ENCODE measurements around the gene SYAP1. TPM values are rescaled to one million over a fixed set of nuclear protein-coding genes. Genes with fewer than 3 reads are reported as not detected.
A peak's percentile ranks its signal among the peaks of the same experiment; 100 is the strongest.

SYAP1 gene
- polyA plus RNA-seq, 4 donors: 17.6 to 38.4 (median 26.7) TPM

DNA sequence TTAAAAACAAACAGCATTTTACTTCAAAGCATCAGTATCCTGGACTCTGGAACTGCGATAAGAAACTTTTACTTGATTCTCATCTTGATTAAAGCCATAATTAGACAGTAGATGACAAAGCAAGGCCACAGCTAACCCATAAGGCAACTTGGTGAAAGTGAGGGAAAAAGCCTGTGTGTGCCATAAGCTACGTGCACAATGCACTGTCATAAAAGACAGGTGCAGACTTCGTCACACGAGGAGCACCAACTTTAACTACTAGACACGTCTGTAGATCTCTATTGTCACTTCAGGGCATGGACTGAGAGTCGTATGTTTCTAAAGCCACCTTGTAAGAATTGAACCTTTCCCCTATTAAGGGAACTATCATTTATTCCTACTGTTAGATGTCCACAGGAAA, 20.0 kb upstream of the SYAP1 start:
- DNase-seq (no peak), FAIRE-seq (no peak)
- WGBS, 3 donors: 18 to 66% (median 42%) methylated on average over 6 of the region's 6 CpGs
- H3K27ac ChIP-seq (ENCODE audit: low read depth in 1 of 3, low read length in 2 of 3): no peak overlapping the region
- H3K4me1 ChIP-seq (ENCODE audit: control insufficient read depth in 3 of 3, insufficient read depth in 2 of 3, low read depth in 1 of 3, low read length in 2 of 3): no peaks in the 10 kb centered on the region
- no peaks in the 10 kb centered on the region for H3K9me3 ChIP-seq (ENCODE audit: control insufficient read depth in 2 of 2, insufficient read depth in 1 of 2, low read depth in 1 of 2, low read length in 1 of 2)
- no peaks in the 10 kb centered on the region for H3K27me3 ChIP-seq (ENCODE audit: control insufficient read depth in 3 of 3, insufficient read depth in 3 of 3, low read length in 3 of 3)
- peaks cover 0 to 20% (median 0%) of the 10 kb centered on the region in 3 donors for H3K36me3 ChIP-seq (ENCODE audit: control insufficient read depth in 3 of 3, insufficient read depth in 2 of 3, low read depth in 1 of 3, low read length in 3 of 3)
- H3K4me3 ChIP-seq (ENCODE audit: low read depth in 1 of 3, low read length in 3 of 3): no peak overlapping the region

GRCh38 chrX:16700734-16701133, 18.7 kb upstream of the SYAP1 start:
- no peak for FAIRE-seq
- Histone ChIP-seq H3K9me3 (ENCODE audit: control insufficient read depth in 2 of 2, insufficient read depth in 1 of 2, low read depth in 1 of 2, low read length in 1 of 2) (no peaks in the 10 kb centered on the region), H3K4me1 (ENCODE audit: control insufficient read depth in 3 of 3, insufficient read depth in 2 of 3, low read depth in 1 of 3, low read length in 2 of 3) (no peaks in the 10 kb centered on the region), H3K4me3 (ENCODE audit: low read depth in 1 of 3, low read length in 3 of 3) (no peak overlapping the region), H3K36me3 (ENCODE audit: control insufficient read depth in 3 of 3, insufficient read depth in 2 of 3, low read depth in 1 of 3, low read length in 3 of 3) (peaks cover 0 to 19% (median 0%) of the 10 kb centered on the region in 3 donors), H3K27ac (ENCODE audit: low read depth in 1 of 3, low read length in 2 of 3) (no peak overlapping the region), H3K27me3 (ENCODE audit: control insufficient read depth in 3 of 3, insufficient read depth in 3 of 3, low read length in 3 of 3) (no peaks in the 10 kb centered on the region)
- DNase-seq: no peak
- WGBS, 3 donors: 55 to 80% (median 63%) methylated on average over 2 of the region's 2 CpGs

GRCh38 chrX:16702700-16703599, 16.5 kb upstream of the SYAP1 start:
- peak; percentile 1 to 75 for DNase-seq
- Histone ChIP-seq H3K9me3 (ENCODE audit: control insufficient read depth in 2 of 2, insufficient read depth in 1 of 2, low read depth in 1 of 2, low read length in 1 of 2) (no peaks in the 10 kb centered on the region), H3K27ac (ENCODE audit: low read depth in 1 of 3, low read length in 2 of 3) (no peak overlapping the region), H3K36me3 (ENCODE audit: control insufficient read depth in 3 of 3, insufficient read depth in 2 of 3, low read depth in 1 of 3, low read length in 3 of 3) (peaks cover 0 to 13% (median 0%) of the 10 kb centered on the region in 3 donors), H3K4me1 (ENCODE audit: control insufficient read depth in 3 of 3, insufficient read depth in 2 of 3, low read depth in 1 of 3, low read length in 2 of 3) (no peaks in the 10 kb centered on the region), H3K4me3 (ENCODE audit: low read depth in 1 of 3, low read length in 3 of 3) (no peak overlapping the region), H3K27me3 (ENCODE audit: control insufficient read depth in 3 of 3, insufficient read depth in 3 of 3, low read length in 3 of 3) (no peaks in the 10 kb centered on the region)
- FAIRE-seq: no peak
- WGBS, 3 donors: 40 to 73% (median 69%) methylated on average over 15 of the region's 15 CpGs

DNA sequence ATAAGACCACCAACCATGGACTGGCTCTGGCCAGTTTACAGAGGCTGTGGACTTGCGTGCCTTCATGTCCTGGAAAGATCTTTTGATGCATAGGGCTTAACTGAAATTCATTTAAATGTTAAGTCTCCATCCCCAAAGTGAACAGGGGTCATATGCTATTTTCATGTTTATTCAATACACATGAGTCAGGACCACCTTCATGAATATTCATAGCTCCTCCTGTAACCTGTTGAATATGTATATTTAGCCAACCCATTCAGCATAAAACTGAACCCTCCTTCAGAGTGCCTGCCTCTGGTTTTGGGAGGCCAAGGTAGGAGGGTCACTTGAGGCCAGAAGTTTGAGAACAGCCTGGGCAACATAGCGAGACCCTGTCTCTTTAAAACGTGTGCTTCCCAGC, 14.0 kb upstream of the SYAP1 start:
- no peak for DNase-seq
- H3K4me1 ChIP-seq (ENCODE audit: control insufficient read depth in 3 of 3, insufficient read depth in 2 of 3, low read depth in 1 of 3, low read length in 2 of 3): no peaks in the 10 kb centered on the region
- no peak overlapping the region for H3K27ac ChIP-seq (ENCODE audit: low read depth in 1 of 3, low read length in 2 of 3)
- no peak overlapping the region for H3K4me3 ChIP-seq (ENCODE audit: low read depth in 1 of 3, low read length in 3 of 3)
- H3K36me3 ChIP-seq (ENCODE audit: control insufficient read depth in 3 of 3, insufficient read depth in 2 of 3, low read depth in 1 of 3, low read length in 3 of 3): peaks cover 0 to 12% (median 0%) of the 10 kb centered on the region in 3 donors
- WGBS, 3 donors: 79 to 92% (median 90%) methylated on average over 3 of the region's 3 CpGs
- no peaks in the 10 kb centered on the region for H3K27me3 ChIP-seq (ENCODE audit: control insufficient read depth in 3 of 3, insufficient read depth in 3 of 3, low read length in 3 of 3)
- FAIRE-seq: no peak
- no peaks in the 10 kb centered on the region for H3K9me3 ChIP-seq (ENCODE audit: control insufficient read depth in 2 of 2, insufficient read depth in 1 of 2, low read depth in 1 of 2, low read length in 1 of 2)

- no peak overlapping the region for H3K4me3 ChIP-seq (ENCODE audit: low read depth in 1 of 3, low read length in 3 of 3)
- DNase-seq: no peak
- no peaks in the 10 kb centered on the region for H3K9me3 ChIP-seq (ENCODE audit: control insufficient read depth in 2 of 2, insufficient read depth in 1 of 2, low read depth in 1 of 2, low read length in 1 of 2)
- no peak overlapping the region for H3K27ac ChIP-seq (ENCODE audit: low read depth in 1 of 3, low read length in 2 of 3)
- 74 to 85% (median 84%) methylated on average over 3 of the region's 3 CpGs for WGBS, 3 donors
- no peaks in the 10 kb centered on the region for H3K27me3 ChIP-seq (ENCODE audit: control insufficient read depth in 3 of 3, insufficient read depth in 3 of 3, low read length in 3 of 3)
- FAIRE-seq: no peak
- no peaks in the 10 kb centered on the region for H3K4me1 ChIP-seq (ENCODE audit: control insufficient read depth in 3 of 3, insufficient read depth in 2 of 3, low read depth in 1 of 3, low read length in 2 of 3)
- peaks cover 0 to 8% (median 0%) of the 10 kb centered on the region in 3 donors for H3K36me3 ChIP-seq (ENCODE audit: control insufficient read depth in 3 of 3, insufficient read depth in 2 of 3, low read depth in 1 of 3, low read length in 3 of 3)
Measured at GRCh38 chrX:16708016-16708415, 11.4 kb upstream of the SYAP1 start.

DNA sequence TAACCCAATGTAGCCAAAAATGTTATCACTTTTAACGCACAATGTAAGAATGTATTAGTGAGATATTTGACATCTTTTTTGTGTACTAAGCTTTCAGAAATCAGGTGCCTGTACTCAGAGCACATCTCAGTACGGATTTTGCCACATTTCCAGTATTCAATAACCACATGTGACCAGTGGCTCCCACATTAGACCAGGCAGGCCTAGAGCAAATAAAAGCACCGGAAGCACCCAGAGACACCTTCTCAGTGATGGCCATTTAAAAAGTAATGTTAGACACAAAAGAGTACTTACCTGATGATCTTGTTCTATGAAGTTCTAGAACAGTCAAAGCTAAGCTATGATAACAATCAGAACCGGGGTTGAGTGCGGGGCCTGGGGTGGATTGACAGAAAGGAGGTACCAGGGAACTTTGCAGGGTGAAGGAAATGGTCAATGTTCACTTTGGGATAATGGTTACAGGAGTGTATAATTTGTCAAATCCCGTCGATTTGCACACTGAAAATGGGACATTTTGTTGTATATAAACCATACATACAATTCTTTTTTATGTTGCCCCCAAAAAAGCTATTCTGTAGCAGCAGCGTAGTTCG, 8.1 kb upstream of the SYAP1 start:
- no peaks in the 10 kb centered on the region for H3K4me1 ChIP-seq (ENCODE audit: control insufficient read depth in 3 of 3, insufficient read depth in 2 of 3, low read depth in 1 of 3, low read length in 2 of 3)
- no peaks in the 10 kb centered on the region for H3K9me3 ChIP-seq (ENCODE audit: control insufficient read depth in 2 of 2, insufficient read depth in 1 of 2, low read depth in 1 of 2, low read length in 1 of 2)
- H3K27ac ChIP-seq (ENCODE audit: low read depth in 1 of 3, low read length in 2 of 3): peak overlapping the region; percentile 83 to 89 (median 87)
- FAIRE-seq: no peak
- DNase-seq: no peak
- peak overlapping the region in 2 of 3 donors; percentile 61 to 81 for H3K4me3 ChIP-seq (ENCODE audit: low read depth in 1 of 3, low read length in 3 of 3)
- H3K27me3 ChIP-seq (ENCODE audit: control insufficient read depth in 3 of 3, insufficient read depth in 3 of 3, low read length in 3 of 3): no peaks in the 10 kb centered on the region
- 20 to 47% (median 27%) methylated on average over 9 of the region's 9 CpGs for WGBS, 3 donors
- peaks cover 0 to 5% (median 0%) of the 10 kb centered on the region in 3 donors for H3K36me3 ChIP-seq (ENCODE audit: control insufficient read depth in 3 of 3, insufficient read depth in 2 of 3, low read depth in 1 of 3, low read length in 3 of 3)

DNA sequence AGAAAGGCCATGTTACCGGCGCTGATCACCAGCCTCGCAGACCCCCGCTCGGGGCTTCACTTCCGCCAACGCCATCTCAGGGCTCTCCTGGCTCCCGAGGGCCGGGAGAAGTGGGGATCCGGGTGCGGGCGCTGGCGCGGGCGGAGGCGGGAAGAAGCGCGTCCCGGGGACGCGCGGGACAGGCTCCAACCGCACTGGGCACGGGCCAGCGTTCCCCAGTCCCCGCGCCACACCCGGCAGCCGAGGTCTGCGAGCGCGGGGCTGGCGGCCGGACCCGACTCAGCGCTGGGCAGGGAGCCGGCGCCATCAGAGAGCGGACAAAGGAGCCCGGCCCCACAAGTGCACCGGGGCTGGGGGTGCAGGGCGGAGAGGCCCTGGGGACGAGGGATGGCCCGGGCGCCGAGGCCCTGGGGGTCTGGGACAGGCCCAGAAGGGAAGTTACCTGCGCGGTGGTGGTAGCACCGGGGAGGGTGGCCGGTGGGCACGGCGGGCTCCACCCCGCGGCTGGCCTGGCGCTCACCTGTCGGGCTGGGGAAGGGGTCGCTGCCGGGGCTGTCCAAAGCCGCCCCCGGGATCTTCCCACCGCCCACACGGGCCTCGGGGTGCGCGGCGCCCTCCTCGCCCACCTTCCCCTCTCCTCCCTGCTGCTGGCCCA, 7.4 kb upstream of the SYAP1 start:
- Histone ChIP-seq H3K36me3 (ENCODE audit: control insufficient read depth in 3 of 3, insufficient read depth in 2 of 3, low read depth in 1 of 3, low read length in 3 of 3) (peaks cover 0 to 5% (median 0%) of the 10 kb centered on the region in 3 donors), H3K4me1 (ENCODE audit: control insufficient read depth in 3 of 3, insufficient read depth in 2 of 3, low read depth in 1 of 3, low read length in 2 of 3) (no peaks in the 10 kb centered on the region), H3K4me3 (ENCODE audit: low read depth in 1 of 3, low read length in 3 of 3) (peak overlapping the region; percentile 61 to 81 (median 61)), H3K27me3 (ENCODE audit: control insufficient read depth in 3 of 3, insufficient read depth in 3 of 3, low read length in 3 of 3) (no peaks in the 10 kb centered on the region), H3K9me3 (ENCODE audit: control insufficient read depth in 2 of 2, insufficient read depth in 1 of 2, low read depth in 1 of 2, low read length in 1 of 2) (no peaks in the 10 kb centered on the region), H3K27ac (ENCODE audit: low read depth in 1 of 3, low read length in 2 of 3) (peak overlapping the region; percentile 83 to 89 (median 87))
- peak; percentile 11 to 55 for DNase-seq
- WGBS, 3 donors: 0 to 8% (median 2%) methylated on average over 12 to 67 of the region's 67 CpGs
- no peak for FAIRE-seq

- H3K27me3 ChIP-seq (ENCODE audit: control insufficient read depth in 3 of 3, insufficient read depth in 3 of 3, low read length in 3 of 3): no peaks in the 10 kb centered on the region
- peak within 1 kb of the TSS; percentile 61 to 81 (median 61) for H3K4me3 ChIP-seq (ENCODE audit: low read depth in 1 of 3, low read length in 3 of 3)
- H3K9me3 ChIP-seq (ENCODE audit: control insufficient read depth in 2 of 2, insufficient read depth in 1 of 2, low read depth in 1 of 2, low read length in 1 of 2): no peaks in the 10 kb centered on the region
- H3K36me3 ChIP-seq (ENCODE audit: control insufficient read depth in 3 of 3, insufficient read depth in 2 of 3, low read depth in 1 of 3, low read length in 3 of 3): peaks cover 0 to 1% (median 0%) of the 10 kb centered on the region in 3 donors
- H3K27ac ChIP-seq (ENCODE audit: low read depth in 1 of 3, low read length in 2 of 3): peak within 1 kb of the TSS; percentile 83 to 89 (median 87)
- no peak for FAIRE-seq
- H3K4me1 ChIP-seq (ENCODE audit: control insufficient read depth in 3 of 3, insufficient read depth in 2 of 3, low read depth in 1 of 3, low read length in 2 of 3): no peaks in the 10 kb centered on the region
- peak; percentile 68 to 78 for DNase-seq
- WGBS, 3 donors: 3 to 5% (median 4%) methylated on average over 13 to 30 of the region's 30 CpGs
Measured at GRCh38 chrX:16712548-16713155, 6.8 kb upstream of the SYAP1 start, which contains the start of gene CTPS2. TSS of gene CTPS2 (minus strand) at chrX:16712669. CDS start at chrX:16702902, 9,767 bp downstream.
